Measurements from ENCODE around the gene TMEM72. TPM values are rescaled to one million over a fixed set of nuclear protein-coding genes. Genes with fewer than 3 reads are reported as not detected.

TMEM72 gene
- polyA plus RNA-seq, 1 donor from 2014 or later: 1.4 TPM

GRCh38 chr10:44954962-44955361, 43.8 kb downstream of the TMEM72 start:
- no peaks in the 10 kb centered on the region for H3K79me2 ChIP-seq (replicated peaks; ENCODE audit: insufficient read depth, low read length)

GRCh38 chr10:44955413-44956070, 44.4 kb downstream of the TMEM72 start:
- Histone ChIP-seq H3K4me2 (ENCODE audit: low read length) (no peak overlapping the region), H4K20me1 (ENCODE audit: insufficient read depth) (no peaks in the 10 kb centered on the region), H3K9me2 (ENCODE audit: insufficient read depth, low read length) (no peaks in the 10 kb centered on the region), H2AFZ (ENCODE audit: low read depth, low read length) (no peak overlapping the region), H3K79me2 (replicated peaks; ENCODE audit: insufficient read depth, low read length) (no peaks in the 10 kb centered on the region), H3K9me3 (ENCODE audit: low read length) (no peaks in the 10 kb centered on the region), H3K27me3 (ENCODE audit: insufficient read depth, low read depth, low read length) (no peaks in the 10 kb centered on the region), H3K36me3 (ENCODE audit: insufficient read depth, low read length) (no peaks in the 10 kb centered on the region), H3K4me3 (ENCODE audit: low read length) (no peak overlapping the region), H3F3A (ENCODE audit: insufficient read depth, low read length, poor library complexity, severe bottlenecking) (no peaks in the 10 kb centered on the region), H3K27ac (ENCODE audit: low read length) (no peak overlapping the region), H3K9ac (ENCODE audit: low read length) (no peak overlapping the region)
- TF ChIP-seq POLR2AphosphoS5 (IDR thresholded peaks at IDR 0.05) (no peak), MXI1 (conservative IDR thresholded peaks at IDR 0.05; ENCODE audit: poor library complexity, severe bottlenecking) (no peak), EZH2 (IDR thresholded peaks at IDR 0.05; ENCODE audit: borderline replicate concordance, insufficient read depth, low read length, poor library complexity, severe bottlenecking) (no peak), TAF1 (IDR thresholded peaks at IDR 0.05; ENCODE audit: low read depth) (no peak)

More at GRCh38 chr10:44954962-44955361, 43.8 kb downstream of the TMEM72 start:
- H3K9me2 ChIP-seq (ENCODE audit: insufficient read depth, low read length): no peaks in the 10 kb centered on the region
- no peaks in the 10 kb centered on the region for H3F3A ChIP-seq (ENCODE audit: insufficient read depth, low read length, poor library complexity, severe bottlenecking)
- TF ChIP-seq SMC3 (conservative IDR thresholded peaks at IDR 0.05; ENCODE audit: poor library complexity): no peak
- TF ChIP-seq TAF1 (IDR thresholded peaks at IDR 0.05; ENCODE audit: low read depth): no peak
- no peak for TF ChIP-seq MXI1 (conservative IDR thresholded peaks at IDR 0.05; ENCODE audit: poor library complexity, severe bottlenecking)
- TF ChIP-seq RAD21 (conservative IDR thresholded peaks at IDR 0.05): no peak
- no peak overlapping the region for H3K27ac ChIP-seq (ENCODE audit: low read length)
- H3K27me3 ChIP-seq (ENCODE audit: insufficient read depth, low read depth, low read length): no peaks in the 10 kb centered on the region
- no peak overlapping the region for H3K9ac ChIP-seq (ENCODE audit: low read length)
- no peak overlapping the region for H3K4me2 ChIP-seq (ENCODE audit: low read length)
- H3K4me3 ChIP-seq (ENCODE audit: low read length): no peak overlapping the region
- H3K9me3 ChIP-seq (ENCODE audit: low read length): no peaks in the 10 kb centered on the region
- H2AFZ ChIP-seq (ENCODE audit: low read depth, low read length): no peak overlapping the region
- H4K20me1 ChIP-seq (ENCODE audit: insufficient read depth): no peaks in the 10 kb centered on the region
- no peaks in the 10 kb centered on the region for H3K36me3 ChIP-seq (ENCODE audit: insufficient read depth, low read length)

- H3K4me3 ChIP-seq (ENCODE audit: low read length): no peak overlapping the region
- H3K27ac ChIP-seq (ENCODE audit: low read length): no peak overlapping the region
- no peak overlapping the region for H3K9ac ChIP-seq (ENCODE audit: low read length)
- H3K36me3 ChIP-seq (ENCODE audit: insufficient read depth, low read length): no peaks in the 10 kb centered on the region
- H3K27me3 ChIP-seq (ENCODE audit: insufficient read depth, low read depth, low read length): no peaks in the 10 kb centered on the region
- H3F3A ChIP-seq (ENCODE audit: insufficient read depth, low read length, poor library complexity, severe bottlenecking): no peaks in the 10 kb centered on the region
- H4K20me1 ChIP-seq (ENCODE audit: insufficient read depth): no peaks in the 10 kb centered on the region
- no peak overlapping the region for H2AFZ ChIP-seq (ENCODE audit: low read depth, low read length)
- H3K9me3 ChIP-seq (ENCODE audit: low read length): no peaks in the 10 kb centered on the region
- TF ChIP-seq MXI1 (conservative IDR thresholded peaks at IDR 0.05; ENCODE audit: poor library complexity, severe bottlenecking) (no peak), EZH2 (IDR thresholded peaks at IDR 0.05; ENCODE audit: borderline replicate concordance, insufficient read depth, low read length, poor library complexity, severe bottlenecking) (no peak), CTCF (IDR thresholded peaks at IDR 0.05; ENCODE audit: poor library complexity, severe bottlenecking) (no peak), RAD21 (conservative IDR thresholded peaks at IDR 0.05) (no peak)
- H3K9me2 ChIP-seq (ENCODE audit: insufficient read depth, low read length): no peaks in the 10 kb centered on the region
- H3K79me2 ChIP-seq (replicated peaks; ENCODE audit: insufficient read depth, low read length): no peaks in the 10 kb centered on the region
- no peak overlapping the region for H3K4me2 ChIP-seq (ENCODE audit: low read length)
These were observed 45.1 kb downstream of the TMEM72 start for GRCh38 chr10:44956226-44956625.

All from neural cell (in vitro differentiated cells).